Epidermal melanocyte (primary cell): ENCODE measurements around the gene MDGA2.
"Not testable (repeated sequence)": the region's sequence is repeated elsewhere in the genome, so short reads cannot be mapped to it uniquely, and the experiment has no call there.

Experiments
- DNase-seq: peaks from one replicate; pipeline ENCODE4 v3.0.0; 2011; ENCODE audit warnings: low spot score; ENCODE audit not compliant: insufficient read length

Gene MDGA2

DNA sequence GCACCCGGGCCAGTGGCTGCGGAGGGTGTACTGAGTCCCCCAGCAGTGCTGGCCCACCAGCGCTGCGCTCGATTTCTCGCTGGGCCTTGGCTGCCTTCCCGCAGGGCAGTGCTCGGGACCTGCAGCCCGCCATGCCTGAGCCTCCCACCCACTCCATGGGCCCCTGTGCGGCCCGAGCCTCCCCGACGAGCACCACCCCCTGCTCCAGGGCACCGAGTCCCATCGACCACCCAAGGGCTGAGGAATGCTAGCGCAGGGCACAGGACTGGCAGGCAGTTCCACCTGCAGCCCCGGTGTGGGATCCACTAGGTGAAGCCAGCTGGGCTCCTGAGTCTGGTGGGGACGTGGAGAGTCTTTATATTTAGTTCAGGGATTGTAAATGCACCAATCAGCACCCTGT, 432.8 kb downstream of the MDGA2 start:
- DNase-seq = not testable (repeated sequence)

- DNase-seq = no peak
These were observed 434.5 kb downstream of the MDGA2 start for GRCh38 chr14:47240748-47241437.

- no peak for DNase-seq
These were observed 439.8 kb downstream of the MDGA2 start for GRCh38 chr14:47235619-47236018.

DNA sequence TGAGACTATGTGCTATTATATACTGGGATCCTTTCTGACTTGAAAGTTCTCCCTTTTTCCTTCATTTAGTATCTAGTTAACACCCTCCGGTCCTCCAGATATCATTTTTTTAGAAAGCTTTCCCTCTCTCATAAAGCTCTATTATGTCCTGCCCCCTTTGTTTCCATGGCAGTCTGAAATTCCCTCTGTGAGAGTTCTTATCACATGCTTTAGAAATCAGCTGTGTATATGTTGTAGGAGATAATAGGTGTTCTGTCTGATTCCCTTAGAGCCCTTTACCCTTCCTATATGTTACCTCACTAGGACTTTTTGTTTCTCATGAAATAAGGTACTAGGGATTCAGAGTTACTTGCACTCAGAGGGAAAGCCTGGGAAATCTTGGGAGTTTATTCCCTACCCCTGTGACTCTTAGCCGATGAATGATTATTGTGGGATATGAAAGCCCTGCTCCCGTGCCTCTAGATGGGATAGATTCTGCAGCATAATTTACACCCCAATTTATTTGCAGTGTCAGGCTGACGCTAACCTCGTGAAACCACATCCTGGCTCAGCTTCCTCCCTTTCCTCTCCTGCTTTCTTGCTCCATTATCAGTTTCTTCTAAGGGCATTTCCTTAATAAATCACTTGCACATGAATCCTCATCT, 448.4 kb downstream of the MDGA2 start:
- DNase-seq = no peak

- no peak for DNase-seq
These were observed 451.7 kb downstream of the MDGA2 start for GRCh38 chr14:47223656-47224055.

DNA sequence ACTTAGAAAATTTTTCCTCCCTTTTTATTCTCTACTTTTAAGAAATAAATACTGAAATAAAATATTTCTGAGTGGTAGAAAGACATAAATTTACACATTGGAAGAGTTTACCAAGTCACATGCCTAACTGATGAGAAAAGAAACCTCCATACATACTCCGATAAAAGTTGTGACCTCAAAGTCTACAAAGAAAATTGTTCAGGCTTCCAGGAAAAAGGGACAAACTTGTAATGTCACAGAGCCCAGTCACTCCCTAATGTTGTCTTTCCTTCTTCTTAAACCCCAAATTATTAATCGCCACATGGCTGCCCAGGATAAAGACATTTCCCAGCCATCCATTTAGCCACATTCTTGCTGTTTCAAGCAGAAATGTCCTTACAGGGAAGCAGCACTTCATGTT, 455.3 kb downstream of the MDGA2 start:
- no peak for DNase-seq

DNA sequence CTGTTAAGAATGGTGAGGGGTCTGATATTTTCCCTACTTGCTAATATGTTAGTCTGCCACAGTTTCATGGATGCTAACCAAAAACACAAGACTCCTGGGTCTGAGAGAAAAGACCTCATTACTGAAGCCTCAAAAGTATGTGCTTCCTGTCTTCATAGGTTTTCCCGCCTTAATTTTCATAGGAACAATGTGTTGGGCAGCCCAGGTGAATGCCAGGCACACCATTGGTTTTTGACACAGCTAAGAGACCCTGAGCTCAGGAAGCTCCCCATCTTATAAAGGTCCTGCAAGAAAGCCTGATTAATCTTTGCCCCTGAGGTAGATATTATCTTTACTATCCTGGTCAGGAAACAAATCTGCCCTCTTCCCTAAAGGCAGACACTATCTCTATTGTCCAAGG, 464.1 kb downstream of the MDGA2 start:
- DNase-seq = no peak

DNA sequence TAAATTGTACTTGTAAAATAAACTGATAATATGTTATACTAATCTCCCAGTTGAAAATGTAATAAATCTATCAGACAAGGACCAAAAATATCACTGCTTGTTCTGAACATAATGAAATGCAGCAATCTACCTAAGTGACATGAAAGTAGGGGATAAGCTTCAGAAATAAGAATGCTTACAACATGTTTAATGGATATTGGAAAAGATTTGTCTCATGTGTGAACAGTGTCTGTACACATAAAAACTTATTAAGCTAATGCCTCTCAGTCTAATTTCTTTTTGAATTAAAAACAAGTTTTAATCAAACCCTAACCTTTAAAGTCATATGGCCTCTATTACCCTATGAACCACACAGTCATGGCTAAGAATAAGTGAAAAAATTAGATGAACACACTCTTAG, 465.3 kb downstream of the MDGA2 start:
- no peak for DNase-seq

DNA sequence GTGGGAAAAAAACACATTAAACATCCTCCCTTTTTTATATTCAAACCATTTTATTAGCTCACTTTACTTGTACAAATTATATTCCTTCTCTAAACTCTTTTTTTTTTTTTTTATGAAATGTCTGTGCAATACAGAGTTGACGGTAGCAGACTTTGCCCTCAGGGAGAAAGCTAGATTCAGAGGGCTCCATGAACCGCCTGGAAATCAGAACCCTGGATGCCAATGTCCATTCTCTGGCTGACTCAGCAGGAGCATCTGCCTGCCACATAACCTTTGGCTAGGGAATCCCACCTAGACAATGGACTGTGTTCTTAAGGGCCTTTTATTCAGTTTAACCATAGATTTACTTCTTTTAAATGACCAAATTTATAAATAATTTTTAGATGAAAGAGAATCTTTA, 467.0 kb downstream of the MDGA2 start:
- DNase-seq = no peak

GRCh38 chr14:47207617-47208016, 467.8 kb downstream of the MDGA2 start:
- DNase-seq = no peak

GRCh38 chr14:47200740-47201139, 474.7 kb downstream of the MDGA2 start:
- DNase-seq = no peak

DNA sequence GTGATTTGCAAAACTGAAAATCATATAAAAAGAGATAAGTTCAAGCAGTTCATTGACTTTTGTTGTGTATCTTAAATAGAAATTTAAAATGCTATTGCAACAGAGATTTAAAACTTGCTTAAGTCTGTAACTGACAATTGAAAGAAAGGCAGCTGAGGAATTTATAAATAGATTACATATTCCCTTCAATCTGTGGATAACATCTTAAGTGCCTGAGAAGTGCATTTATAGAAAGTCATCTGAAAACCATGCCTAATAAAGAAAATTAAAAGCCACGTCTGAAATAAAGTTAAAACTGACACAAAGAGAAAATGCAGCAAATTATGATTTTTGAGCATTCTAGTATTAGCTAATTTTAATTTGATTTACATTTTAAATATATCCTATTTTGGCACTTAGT, 479.8 kb downstream of the MDGA2 start:
- no peak for DNase-seq

DNA sequence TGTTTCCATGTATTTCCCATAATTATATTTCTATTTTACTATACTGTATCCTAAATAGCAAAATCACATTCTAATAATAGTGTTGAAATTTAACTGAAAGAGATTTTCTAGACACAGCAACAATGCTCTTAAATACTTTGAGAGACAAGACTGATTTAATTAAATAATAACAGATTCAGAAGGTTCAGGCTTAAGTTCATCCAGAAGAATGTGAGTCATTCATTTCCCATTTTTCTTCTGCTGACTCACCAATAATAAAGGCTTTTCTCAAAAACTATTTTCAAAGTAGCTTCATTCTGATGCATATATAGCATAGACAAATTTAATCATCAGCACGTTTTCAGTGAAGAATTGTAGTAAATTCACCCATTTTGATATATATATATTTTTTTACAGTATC, 481.4 kb downstream of the MDGA2 start:
- DNase-seq = no peak

DNA sequence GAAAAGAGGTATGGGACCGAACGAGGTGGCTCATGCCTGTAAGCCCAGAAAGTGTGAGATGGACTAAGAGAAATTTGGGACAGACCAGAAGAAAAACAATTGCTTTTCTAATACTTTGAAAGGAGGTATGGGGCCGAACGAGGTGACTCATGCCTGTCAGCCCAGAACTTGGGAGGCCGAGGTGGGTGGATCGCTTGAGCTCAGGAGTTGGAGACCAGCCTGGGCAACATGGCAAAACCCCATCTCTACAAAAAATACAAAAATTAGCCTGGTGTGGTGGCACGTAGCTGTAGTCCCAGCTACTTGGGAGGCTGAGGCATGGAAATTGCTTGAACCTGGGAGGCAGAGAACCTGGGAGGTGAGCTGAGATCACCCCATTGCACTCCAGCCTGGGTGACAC, 483.2 kb downstream of the MDGA2 start:
- not testable (repeated sequence) for DNase-seq

DNA sequence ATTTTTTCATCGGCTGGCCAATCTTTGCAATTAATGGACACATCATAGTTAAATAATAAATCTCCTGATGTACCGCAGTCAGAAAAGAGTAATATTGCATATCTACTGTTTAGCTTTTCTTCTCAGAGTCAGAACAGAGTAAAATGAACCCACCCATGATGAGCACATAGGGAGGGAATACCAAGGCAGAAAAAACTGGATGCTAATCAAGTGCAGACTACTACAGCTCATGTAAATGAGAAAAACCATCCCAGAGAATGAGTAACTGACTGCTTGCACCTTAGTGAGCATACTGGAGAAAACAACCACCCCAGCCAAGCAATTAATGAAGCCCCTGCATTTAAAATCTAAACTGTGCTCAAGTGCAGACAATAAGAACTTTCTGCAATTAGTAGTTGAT, 483.7 kb downstream of the MDGA2 start:
- no peak for DNase-seq

- DNase-seq = no peak
These were observed 485.4 kb downstream of the MDGA2 start for GRCh38 chr14:47189911-47190484.

- DNase-seq = no peak
These were observed 488.9 kb downstream of the MDGA2 start for GRCh38 chr14:47186486-47186885.

DNA sequence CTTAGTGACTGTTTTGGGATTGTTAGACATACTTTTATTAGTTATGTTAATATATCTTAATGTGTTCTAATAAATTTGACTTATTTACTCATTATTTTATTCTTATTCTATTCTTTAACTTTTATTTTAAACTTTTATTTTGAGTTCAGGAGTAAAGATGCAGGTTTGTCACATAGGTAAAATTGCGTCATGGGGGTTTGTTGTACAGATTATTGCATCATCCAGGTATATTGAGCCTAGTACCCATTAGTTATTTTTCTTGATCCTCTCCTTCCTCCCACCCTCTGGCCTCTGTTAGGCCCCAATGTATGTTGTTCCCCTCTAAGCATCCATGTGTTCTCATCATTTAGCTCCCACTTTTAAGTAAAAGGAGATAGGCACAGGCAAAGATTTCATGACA, 495.5 kb downstream of the MDGA2 start:
- no peak for DNase-seq

- DNase-seq = not testable (repeated sequence)
These were observed 503.5 kb downstream of the MDGA2 start for GRCh38 chr14:47171896-47172295.

- DNase-seq = no peak
These were observed 508.0 kb downstream of the MDGA2 start for GRCh38 chr14:47167402-47167801.

DNA sequence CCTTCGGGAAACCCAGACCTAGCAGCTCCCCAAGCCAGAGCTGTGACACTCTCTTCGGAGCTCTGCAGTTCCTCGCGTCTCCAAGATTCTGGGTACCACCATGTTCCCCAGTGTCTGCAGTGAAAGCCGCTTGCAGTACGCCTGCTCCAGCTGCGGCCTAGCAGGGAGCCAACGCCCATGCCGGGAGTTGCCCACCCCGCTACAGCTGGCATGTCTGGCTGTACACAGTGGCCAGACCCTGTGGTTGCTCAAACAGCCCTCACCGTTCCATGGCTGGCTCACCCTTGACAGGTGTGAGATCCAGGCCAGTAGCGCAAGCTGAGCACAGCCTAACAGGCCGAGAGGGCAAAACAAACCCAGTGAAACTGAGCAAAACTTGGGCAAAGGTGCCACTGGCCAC, 520.0 kb downstream of the MDGA2 start:
- DNase-seq = no peak

- DNase-seq = no peak
These were observed 521.1 kb downstream of the MDGA2 start for GRCh38 chr14:47154276-47154797.

DNA sequence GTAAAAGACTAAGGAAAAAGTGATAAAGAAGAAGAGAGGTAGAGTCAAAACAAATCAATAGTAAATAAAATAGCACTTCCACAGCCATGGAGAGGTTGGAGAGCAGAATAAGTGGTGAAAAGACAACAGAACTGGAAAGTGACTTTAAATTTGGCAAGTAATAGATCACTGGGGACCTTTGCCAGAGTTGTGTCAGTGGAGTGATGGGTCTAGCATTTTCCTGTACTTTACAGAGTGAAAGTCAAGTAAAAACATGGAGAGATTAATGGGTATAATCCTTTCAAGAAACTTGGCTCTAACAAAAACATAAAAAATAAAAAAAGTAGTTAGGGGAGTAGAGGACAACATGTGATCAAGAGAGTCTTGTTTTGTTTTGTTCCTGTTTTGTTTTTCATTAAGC, 521.7 kb downstream of the MDGA2 start:
- DNase-seq = no peak
